Lung (tissue), 12 donors: ENCODE data around the gene CYB5D1. TPM values are rescaled to one million over a fixed set of nuclear protein-coding genes. Genes with fewer than 3 reads are reported as not detected.

Experiments
- ATAC-seq: fragments of 200-7000 bp; cut with Tn5 transposase; one replicate; pipeline ENCODE4 v1.9.1; 2020; ENCODE audit warnings: moderate number of reproducible peaks; ENCODE audit not compliant: insufficient read depth, low FRiP score
- DNase-seq, 3 donors: peaks; one replicate each; pipeline ENCODE4 v3.0.0-alpha.2; 2013 to 2017
- H3K27ac ChIP-seq, 2 donors: one replicate each; pipeline ENCODE4 v1.5.1; 2013; ENCODE audit warnings: mild to moderate bottlenecking in 2 of 2, moderate library complexity in 2 of 2, control low read depth in 1 of 2, inconsistent platforms in 1 of 2, low read depth in 1 of 2, low read length in 1 of 2
- H3K27me3 ChIP-seq, 3 donors: one replicate each; pipeline ENCODE4 v1.5.1; 2013; ENCODE audit warnings: low read length in 2 of 3; ENCODE audit not compliant: control insufficient read depth in 3 of 3, insufficient read depth in 3 of 3
- H3K36me3 ChIP-seq, 4 donors: one replicate each; pipeline ENCODE4 v1.5.1; 2013; ENCODE audit warnings: low read length in 4 of 4, mild to moderate bottlenecking in 1 of 4, moderate library complexity in 1 of 4; ENCODE audit not compliant: control insufficient read depth in 4 of 4, insufficient read depth in 4 of 4
- H3K4me1 ChIP-seq, 5 donors: one replicate each; pipeline ENCODE4 v1.5.1; 2013; ENCODE audit warnings: low read length in 5 of 5, mild to moderate bottlenecking in 2 of 5, moderate library complexity in 1 of 5; ENCODE audit not compliant: control insufficient read depth in 5 of 5, insufficient read depth in 5 of 5
- H3K4me3 ChIP-seq: one replicate; pipeline ENCODE4 v1.5.1; 2013; ENCODE audit warnings: mild to moderate bottlenecking, control low read depth, moderate library complexity
- H3K9ac ChIP-seq, 2 donors: one replicate each; pipeline ENCODE4 v1.5.1; 2013; ENCODE audit warnings: low read length in 2 of 2, control low read depth in 1 of 2; ENCODE audit not compliant: insufficient read depth in 1 of 2
- H3K9me3 ChIP-seq, 4 donors: one replicate each; pipeline ENCODE4 v1.5.1; 2013; ENCODE audit warnings: low read length in 3 of 4, mild to moderate bottlenecking in 1 of 4, moderate library complexity in 1 of 4; ENCODE audit not compliant: control insufficient read depth in 4 of 4, insufficient read depth in 3 of 4
- CTCF ChIP-seq: IDR thresholded peaks from 2 replicates; pipeline ENCODE4 v1.5.1; 2012; ENCODE audit warnings: mild to moderate bottlenecking; ENCODE audit errors: control extremely low read depth, extremely low read depth
- WGBS, 2 donors: extraction: QIAGEN DNeasy Blood & Tissue Kit; methylation state at CpG; one replicate each; pipeline ENCODE4 v1.1.7; 2013; 5-methylcytosine and 5-hydroxymethylcytosine counted together
- polyA plus RNA-seq, 2 donors: library from polyadenylated mRNA; stranded (reverse); fragments of 200-250 nt; gene quantifications; one replicate each; pipeline ENCODE4 v1.2.1, GENCODE V29; 2013
- total RNA-seq, 2 donors: library from RNA; depleted of rRNA in 1 of 2; stranded (reverse); fragments of >200 nt in 1 of 2; gene quantifications; one replicate each; pipeline ENCODE4 v1.2.1, GENCODE V29; 2014 to 2021
- donor health status: control.
- donor health status: control.
- donor health status: Bipolar disorder and iron deficiency.
- donor health status: healthy.
- donor health status: DM: yes; HTN: yes; CAD: no.

Gene CYB5D1
- total and polyA plus RNA-seq, 4 donors = 5.5 to 21.6 (median 14.0) TPM

GRCh38 chr17:7838090-7839075 is 19.4 kb upstream of the CYB5D1 start:
- peak overlapping the region; percentile 10 to 75 for H3K27ac ChIP-seq
- no peaks in the 10 kb centered on the region for H3K27me3 ChIP-seq
- 9 to 15% methylated on average over 7 to 12 of the region's 12 CpGs for WGBS, 2 donors
- peaks cover 0 to 5% (median 4%) of the 10 kb centered on the region in 4 donors for H3K36me3 ChIP-seq
- DNase-seq = peak; percentile 74 to 92 (median 80)
- H3K9me3 ChIP-seq = no peaks in the 10 kb centered on the region
- ATAC-seq = no peak
- no peak overlapping the region for H3K4me3 ChIP-seq
- peaks cover 7 to 72% (median 18%) of the 10 kb centered on the region in 5 donors for H3K4me1 ChIP-seq
- no peak for TF ChIP-seq CTCF
- H3K9ac ChIP-seq = no peak overlapping the region

GRCh38 chr17:7839190-7839875 is 18.5 kb upstream of the CYB5D1 start:
- Histone ChIP-seq H3K36me3 (peaks cover 0 to 5% (median 4%) of the 10 kb centered on the region in 4 donors), H3K9ac (no peak overlapping the region), H3K4me3 (no peak overlapping the region), H3K4me1 (peaks cover 7 to 77% (median 16%) of the 10 kb centered on the region in 5 donors), H3K27ac (peak overlapping the region in 1 of 2 donors; percentile 75), H3K9me3 (no peaks in the 10 kb centered on the region), H3K27me3 (no peaks in the 10 kb centered on the region)
- 59 to 61% methylated on average over 6 of the region's 6 CpGs for WGBS, 2 donors
- ATAC-seq (no peak), DNase-seq (no peak)
- TF ChIP-seq CTCF = no peak

DNA sequence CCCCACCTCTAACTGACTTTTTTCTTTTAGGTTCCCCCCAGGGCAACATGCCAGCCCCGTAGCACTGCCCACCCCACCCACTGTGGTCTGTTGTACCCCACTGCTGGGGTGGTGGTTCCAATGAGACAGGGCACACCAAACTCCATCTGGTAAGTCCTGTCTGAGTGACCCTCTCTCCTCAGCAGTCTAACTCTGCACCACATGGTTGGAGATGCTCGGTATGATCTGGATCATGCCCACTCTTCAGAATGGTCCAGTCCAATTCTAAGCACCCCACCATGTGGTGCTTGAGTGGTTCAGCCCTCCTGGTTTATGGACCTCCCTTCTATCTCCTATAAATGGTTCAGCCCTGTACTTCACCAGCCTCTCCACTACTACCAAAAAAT is 17.9 kb upstream of the CYB5D1 start:
- Histone ChIP-seq H3K4me1 (peaks cover 7 to 77% (median 16%) of the 10 kb centered on the region in 5 donors), H3K36me3 (peaks cover 0 to 5% (median 4%) of the 10 kb centered on the region in 4 donors), H3K4me3 (no peak overlapping the region), H3K27me3 (no peaks in the 10 kb centered on the region), H3K9me3 (no peaks in the 10 kb centered on the region), H3K27ac (peak overlapping the region in 1 of 2 donors; percentile 43), H3K9ac (no peak overlapping the region)
- WGBS, 2 donors = 53 to 61% methylated on average over 2 of the region's 2 CpGs
- no peak for ATAC-seq
- no peak for DNase-seq
- TF ChIP-seq CTCF = no peak
